Fibroblast of skin of right quadriceps (primary cell): ENCODE results near the gene PLCB3.

ENCODE experiments used
- DNase-seq: peaks from one replicate; pipeline ENCODE4 v3.0.0-alpha.2; 2013

The PLCB3 gene

DNA sequence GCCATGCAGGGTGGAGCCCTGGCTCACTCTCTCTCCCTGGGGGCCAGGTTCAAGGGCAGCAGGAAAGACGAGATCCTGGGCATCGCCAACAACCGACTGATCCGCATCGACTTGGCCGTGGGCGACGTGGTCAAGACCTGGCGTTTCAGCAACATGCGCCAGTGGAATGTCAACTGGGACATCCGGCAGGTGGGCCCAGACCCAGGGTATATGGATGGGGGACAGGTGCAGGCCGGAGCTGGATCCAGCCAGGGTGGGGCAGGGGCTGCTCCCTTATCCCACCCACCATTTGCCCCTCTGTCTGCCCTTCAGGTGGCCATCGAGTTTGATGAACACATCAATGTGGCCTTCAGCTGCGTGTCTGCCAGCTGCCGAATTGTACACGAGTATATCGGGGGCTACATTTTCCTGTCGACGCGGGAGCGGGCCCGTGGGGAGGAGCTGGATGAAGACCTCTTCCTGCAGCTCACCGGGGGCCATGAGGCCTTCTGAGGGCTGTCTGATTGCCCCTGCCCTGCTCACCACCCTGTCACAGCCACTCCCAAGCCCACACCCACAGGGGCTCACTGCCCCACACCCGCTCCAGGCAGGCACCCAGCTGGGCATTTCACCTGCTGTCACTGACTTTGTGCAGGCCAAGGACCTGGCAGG is 28.2 kb upstream of the PLCB3 start:
- no peak for DNase-seq

DNA sequence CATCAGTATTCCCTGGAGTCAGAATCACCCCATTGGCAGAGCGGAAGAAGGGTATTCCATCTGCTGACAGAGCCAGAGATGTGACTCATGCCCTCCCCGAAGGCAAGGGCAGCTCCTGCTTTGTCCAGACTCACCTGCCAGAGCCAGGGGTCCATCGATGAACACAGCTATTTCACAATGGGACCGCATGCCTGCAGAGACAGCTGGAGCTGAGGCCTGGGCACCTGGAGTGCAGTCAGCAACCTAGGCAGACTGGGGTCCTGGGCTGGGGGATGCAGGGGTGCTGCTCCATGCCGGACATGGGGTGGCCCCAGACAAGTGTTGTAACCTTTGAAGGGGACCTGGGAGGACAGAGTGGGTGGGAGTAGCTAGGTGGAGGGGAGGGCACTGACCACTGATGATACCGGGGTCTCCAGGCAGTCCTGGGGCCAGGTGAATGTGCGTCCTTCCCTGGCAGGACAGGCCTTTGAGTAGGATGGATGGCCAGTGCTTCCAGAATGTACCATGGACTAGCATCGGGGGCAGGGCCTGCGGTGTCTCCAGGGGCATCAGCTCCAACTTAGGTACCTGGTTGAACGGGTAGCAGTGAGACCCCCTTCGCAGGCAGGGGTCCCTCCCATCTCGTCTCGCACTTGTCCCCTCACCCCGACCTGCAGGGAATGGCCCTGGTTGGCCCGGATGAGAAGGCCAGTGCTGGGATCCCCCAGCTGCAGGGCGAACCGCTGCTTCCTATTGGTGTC is 27.0 kb upstream of the PLCB3 start:
- DNase-seq = no peak

DNA sequence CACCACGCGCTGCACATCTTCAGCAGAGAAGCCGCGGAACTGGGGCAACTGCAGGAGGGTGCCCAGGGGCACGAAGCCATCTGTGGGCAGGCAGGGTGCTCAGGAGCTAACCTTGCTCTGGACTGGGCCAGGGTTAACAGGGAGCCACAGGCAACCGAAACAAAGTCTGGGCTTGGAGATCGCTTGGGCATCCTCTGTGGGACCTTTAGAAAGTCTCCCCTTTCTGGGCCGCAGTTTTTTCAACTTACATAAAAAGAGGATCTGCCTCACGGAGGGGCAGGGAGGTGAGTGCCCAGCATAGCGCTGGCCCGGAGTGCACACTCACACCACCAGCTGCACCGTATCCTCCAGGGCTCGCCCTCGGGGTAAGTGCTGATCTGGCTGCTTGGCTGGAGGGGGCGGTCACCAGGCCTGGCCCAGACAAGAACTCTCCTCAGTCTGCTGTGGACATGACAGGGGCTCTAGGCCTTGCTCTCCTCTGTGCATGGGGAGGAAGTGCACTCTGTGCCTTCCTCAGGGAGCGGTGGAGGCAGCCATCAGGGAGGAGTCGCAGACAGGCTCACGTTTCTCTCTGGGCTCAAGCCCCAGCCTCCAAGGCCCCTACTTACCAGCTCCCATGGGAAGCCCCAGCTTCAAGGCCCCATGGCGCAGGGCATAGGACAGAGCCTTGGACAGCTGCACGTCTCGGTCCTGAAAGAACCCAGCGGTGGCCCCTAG is 26.3 kb upstream of the PLCB3 start:
- DNase-seq = no peak

DNA sequence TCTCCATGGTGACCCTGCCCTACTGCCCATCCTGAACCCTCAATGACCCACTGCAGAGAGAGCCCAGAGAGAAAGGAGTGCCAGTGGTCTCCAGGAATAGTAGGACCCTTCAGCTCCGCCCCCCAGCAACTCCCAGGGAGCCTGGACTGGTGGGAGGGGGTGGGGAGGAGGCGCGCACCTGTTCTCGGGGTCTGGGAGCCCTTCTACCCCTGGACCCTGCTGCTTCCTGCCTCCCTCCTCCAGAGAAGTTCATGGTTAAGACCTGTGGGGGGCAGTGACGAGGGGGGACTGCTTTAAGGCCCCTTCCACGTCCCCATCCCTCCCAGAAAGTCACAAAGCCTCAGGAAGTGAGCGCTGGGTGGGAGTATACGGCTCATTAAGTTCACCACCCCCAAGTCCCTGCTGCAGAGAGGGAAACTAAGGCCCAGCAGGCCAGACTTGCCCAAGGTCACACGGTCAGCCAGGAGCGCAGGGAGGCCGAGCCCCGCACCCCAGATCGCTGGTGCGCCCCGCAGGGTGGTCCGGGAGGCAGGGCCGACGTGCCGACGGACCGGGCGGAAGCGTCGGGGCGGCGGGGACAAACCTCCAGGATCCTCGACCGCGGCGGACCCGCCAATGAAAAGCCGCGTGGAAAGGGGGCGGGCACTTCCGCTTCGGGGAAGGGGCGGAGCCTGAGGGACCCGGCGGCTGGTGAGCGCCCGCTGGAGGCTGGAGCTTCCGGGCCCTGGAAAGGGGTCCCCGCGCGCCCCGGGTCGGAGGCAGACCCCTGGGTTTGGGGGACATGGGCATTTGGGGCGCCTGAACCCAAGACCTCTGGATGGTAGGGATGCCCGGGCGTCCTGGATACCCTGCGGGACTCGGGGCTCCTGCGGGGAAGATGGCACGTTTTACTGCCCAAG is 25.5 kb upstream of the PLCB3 start, which contains the start of the genes NUDT22 and TRPT1:
TSS of gene NUDT22 (plus strand) at position 667 of the 899 bp plus-strand sequence. CDS start 379 bp downstream, outside the sequence.
TSS of gene TRPT1 (minus strand) at position 579 of the 899 bp plus-strand sequence. CDS start at position 253, 326 bp downstream.
- peak; percentile 81 for DNase-seq

DNA sequence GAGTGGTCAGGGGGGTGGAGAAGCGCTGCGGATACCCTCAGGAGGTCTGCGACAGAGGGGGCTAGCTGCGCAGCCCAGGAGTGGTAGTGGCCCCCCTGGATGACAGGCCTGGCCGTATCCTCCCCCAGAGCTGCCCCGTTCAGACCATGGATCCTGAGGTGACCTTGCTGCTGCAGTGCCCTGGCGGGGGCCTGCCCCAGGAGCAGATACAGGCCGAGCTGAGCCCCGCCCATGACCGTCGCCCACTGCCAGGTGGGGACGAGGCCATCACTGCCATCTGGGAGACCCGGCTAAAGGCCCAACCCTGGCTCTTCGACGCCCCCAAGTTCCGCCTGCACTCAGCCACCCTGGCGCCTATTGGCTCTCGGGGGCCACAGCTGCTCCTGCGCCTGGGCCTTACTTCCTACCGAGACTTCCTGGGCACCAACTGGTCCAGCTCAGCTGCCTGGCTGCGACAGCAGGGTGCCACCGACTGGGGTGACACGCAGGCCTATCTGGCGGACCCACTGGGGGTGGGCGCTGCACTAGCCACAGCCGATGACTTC is 24.8 kb upstream of the PLCB3 start:
- DNase-seq = no peak

DNA sequence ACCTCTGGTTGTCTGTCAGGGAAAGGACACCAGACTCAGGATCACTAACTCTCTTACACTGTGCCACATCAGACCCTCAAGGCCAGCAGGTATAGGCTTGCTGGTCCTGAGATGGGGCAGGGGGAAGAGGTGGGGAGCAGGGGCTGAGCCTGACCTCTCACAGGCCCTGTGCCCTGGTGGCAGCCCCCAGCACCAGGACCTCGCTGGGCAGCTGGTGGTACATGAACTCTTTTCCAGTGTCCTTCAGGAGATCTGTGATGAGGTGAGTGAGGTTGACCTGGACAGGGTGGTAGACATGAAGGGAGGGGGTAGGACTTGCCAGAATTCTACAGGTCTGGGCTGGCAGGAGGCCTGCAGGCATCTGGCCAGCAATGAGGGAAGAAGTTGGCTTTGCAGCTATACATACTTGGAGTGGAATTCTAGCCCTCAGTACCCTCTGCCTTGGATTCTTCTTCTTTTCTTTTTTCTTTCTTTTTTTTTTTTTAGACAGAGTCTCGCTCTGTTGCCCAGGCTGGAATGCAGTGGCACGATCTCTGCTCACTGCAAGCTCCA is 23.8 kb upstream of the PLCB3 start:
- DNase-seq = no peak

DNA sequence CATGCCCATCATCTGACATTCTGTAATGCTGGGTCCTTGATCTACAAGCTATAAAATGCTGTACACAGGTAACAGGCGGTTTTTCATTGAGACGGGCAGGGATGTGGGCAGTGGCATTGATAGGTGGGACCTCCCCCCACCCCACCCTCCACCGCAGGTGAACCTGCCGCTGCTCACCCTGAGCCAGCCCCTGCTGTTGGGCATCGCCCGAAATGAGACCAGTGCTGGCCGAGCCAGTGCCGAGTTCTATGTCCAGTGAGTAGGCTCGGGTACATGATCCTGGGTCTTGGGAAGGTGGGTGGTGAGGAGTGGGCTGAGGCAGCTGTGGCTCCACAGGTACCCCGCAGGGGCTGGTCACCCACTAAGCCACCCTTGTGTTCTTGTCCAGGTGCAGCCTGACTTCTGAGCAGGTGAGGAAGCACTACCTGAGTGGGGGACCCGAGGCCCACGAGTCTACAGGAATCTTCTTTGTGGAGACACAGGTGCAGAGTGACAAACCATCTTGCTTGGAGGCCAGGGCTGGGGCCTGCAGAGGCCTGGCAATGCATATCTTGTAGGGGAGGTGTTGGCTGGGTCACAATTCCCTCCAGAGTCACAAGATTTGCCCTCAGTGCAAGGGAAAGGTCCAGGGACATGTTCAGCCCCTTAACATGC is 22.1 kb upstream of the PLCB3 start:
- DNase-seq = no peak

DNA sequence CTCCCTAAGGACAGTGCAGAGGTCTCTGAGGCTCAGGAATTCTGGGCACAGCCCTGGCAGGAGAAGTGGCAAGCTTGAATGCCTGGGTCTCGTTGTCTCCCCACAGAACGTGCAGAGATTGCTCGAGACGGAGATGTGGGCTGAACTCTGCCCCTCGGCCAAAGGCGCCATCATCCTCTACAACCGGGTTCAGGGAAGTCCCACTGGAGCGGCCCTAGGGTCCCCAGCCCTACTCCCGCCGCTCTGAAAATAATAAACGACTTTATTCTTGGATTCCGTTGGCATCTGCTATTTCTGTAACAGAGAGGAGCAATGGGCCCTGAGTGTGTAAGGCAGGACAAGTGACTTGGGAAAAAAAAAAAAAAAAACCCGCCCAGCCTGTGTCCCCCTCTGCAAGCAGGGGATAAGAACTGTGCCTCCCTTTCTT is 21.6 kb upstream of the PLCB3 start:
- DNase-seq = no peak

DNA sequence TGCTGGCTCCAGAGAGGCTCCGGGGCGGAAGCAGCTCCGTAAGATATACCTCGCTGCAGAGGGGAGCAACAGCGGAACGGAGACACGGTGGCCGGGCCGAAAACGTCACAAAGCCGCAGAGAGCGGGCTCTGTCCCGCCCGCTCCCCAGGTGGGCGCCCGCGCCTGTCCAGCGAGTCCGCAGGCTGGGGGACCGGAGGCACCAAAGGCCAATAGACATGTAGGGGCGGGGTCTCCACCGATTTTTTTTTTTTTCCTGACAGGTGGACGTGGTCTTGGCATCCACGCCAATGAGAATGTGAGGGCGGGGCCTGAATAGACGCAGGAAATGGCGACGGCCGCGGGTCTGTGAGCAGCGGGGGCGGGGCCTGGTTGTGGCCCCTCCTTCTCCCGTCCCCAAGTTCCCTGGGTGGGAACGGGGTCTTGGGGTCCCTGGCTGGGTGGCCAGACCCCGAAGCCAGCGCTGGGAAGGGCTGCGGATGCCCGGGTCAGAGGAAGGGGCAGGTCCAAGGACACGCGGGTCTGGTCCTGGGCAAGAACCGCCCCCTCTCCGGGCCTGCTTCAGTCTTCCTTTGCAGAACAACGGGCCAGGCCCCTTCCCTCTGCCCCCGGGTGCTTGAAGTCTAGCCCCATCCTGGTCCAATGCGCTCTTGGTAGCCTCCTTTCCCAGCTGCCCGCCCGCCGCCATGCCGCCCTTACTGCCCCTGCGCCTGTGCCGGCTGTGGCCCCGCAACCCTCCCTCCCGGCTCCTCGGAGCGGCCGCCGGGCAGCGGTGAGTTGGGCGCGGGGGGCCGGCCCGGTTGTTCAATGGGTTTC is 21.0 kb upstream of the PLCB3 start, which contains the start of gene DNAJC4:
TSS of gene DNAJC4 (plus strand) at position 378 of the 814 bp plus-strand sequence. CDS start at position 685, 307 bp downstream.
- DNase-seq = peak; percentile 85

DNA sequence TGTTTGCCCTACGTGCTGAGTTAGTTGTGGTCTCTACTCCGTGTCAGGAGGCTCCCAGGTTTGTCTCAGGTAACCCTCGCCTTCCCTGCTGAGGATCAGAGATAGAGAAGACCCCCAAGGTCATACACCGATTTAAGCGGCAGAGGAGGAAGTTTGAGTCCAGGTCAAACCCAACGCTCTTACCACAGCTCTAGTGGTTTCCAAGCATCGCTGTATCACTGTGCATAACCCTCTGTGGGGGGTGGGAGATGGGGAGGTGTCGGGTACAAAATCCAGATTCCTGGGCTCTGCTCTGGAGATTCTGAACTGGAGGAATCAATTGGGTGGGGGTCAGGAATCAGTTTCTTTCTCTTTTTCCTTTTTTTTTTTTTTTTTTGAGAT is 20.4 kb upstream of the PLCB3 start:
- DNase-seq = no peak

DNA sequence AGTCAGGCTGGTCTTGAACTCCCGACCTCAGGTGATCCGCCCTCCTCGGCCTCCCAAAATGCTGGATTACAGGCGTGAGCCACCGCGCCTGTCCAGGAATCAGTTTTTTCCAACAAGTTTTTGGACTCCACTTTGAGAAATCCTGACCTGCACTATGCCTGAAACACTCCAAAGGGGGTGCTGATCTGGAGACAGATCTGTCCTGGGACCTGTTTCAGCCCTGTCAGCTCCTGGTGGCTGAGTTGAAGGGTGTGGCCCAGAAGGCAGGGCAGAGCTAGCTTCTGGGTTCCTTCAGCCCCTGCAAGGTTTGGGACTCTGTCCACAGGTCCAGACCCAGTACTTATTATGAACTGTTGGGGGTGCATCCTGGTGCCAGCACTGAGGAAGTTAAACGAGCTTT is 19.8 kb upstream of the PLCB3 start:
- DNase-seq = no peak

DNA sequence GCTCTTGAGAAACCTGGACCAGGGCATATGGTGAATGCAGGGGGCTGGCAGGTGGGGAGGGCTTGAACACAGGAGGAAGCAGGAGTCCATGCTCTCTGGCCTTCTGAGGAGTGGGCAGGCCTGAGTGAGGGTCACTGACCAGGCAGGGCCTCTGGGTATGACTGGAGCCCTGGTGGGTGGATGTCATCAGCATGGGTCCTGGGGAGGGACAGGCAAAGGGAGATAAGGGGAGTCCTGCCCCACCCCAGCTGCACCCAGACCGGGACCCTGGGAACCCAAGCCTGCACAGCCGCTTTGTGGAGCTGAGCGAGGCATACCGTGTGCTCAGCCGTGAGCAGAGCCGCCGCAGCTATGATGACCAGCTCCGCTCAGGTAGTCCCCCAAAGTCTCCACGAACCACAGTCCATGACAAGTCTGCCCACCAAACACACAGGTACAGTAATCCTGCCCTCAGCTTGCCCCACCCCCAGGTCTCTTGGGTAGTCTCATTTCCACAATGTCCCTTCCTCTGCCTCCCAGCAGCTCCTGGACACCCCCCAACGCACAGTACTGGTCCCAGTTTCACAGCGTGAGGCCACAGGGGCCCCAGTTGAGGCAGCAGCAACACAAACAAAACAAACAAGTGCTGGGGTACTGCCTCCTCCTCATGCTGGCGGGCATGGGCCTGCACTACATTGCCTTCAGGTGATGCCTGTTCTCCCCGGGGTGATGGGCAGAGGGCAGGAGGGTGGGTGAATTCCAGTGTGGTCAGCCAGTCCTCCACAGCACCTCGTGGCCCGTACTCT is 19.0 kb upstream of the PLCB3 start:
- DNase-seq = no peak

DNA sequence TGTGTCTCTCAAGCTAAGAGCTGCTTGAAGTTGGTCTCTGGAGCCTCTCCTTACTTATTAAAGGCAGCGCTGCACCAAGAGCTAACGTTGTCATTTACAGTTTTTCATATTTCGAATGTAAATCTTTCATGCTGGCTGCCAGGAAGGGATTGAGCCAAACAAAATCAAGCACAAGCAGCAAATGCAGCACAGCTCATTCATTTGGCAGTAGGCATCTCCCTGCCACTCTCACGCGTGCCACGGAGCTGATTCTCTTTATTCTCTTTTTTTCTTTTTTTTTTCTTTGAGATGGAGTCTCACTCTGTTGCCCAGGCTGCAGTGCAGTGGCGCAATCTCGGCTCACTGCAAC is 18.4 kb upstream of the PLCB3 start:
- DNase-seq = no peak

DNA sequence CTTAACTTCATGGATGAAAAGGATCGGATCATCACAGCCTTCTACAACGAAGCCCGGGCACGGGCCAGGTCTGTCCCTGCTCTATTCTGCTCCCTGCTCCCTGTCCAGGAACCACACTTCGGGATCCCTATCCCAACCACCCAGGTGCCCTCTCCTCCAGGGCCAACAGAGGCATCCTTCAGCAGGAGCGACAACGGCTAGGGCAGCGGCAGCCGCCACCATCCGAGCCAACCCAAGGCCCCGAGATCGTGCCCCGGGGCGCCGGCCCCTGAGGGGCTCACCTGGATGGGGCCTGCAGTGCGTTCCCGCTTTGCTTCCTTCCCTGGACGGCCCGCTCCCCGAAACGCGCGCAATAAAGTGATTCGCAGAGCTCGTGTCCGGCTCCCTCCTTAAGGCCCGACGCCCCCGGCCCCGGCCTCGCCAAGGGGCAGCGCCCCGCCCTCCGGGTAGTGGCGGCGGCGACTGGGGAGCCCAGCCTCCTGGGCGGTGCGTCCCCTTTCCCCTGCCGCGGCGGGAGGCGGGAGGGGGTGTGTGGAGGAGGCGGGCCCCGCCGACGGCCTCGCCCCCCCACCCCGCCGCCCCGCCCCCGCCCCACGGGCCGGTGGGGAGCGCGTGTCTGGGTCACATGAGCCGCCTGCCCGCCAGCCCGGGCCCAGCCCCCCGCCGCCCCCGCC is 17.3 kb upstream of the PLCB3 start, which contains the start of gene VEGFB:
TSS of gene VEGFB (plus strand) at position 672 of the 674 bp plus-strand sequence. CDS start 250 bp downstream, outside the sequence.
- peak; percentile 51 for DNase-seq

DNA sequence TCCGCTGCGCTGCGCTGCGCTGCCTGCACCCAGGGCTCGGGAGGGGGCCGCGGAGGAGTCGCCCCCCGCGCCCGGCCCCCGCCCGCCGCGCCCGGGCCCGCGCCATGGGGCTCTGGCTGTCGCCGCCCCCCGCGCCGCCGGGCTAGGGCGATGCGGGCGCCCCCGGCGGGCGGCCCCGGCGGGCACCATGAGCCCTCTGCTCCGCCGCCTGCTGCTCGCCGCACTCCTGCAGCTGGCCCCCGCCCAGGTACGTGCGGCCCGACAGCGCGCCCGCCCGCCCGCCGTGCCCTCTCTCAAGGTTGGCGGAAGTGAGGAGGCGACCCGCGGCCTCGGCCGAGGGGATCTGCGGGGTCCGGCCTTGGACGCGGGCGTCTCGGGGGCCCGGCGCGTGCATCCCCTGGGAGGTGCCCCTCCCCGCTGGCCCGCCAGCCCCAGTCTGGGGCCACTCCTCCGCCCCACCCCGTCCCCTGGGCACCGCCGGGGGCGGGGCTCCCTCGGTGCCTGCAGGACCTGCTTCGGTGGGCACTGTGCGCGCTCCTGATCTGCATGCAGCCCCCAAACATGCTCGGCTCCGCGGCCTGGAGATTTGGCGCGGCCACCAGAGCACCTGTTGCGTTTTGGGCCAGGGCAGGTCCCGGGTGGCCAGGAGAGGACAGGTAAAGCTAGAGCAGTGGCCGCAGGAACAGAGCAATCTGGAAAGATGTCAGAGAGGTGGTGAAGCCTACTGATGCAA is 16.5 kb upstream of the PLCB3 start:
- no peak for DNase-seq

DNA sequence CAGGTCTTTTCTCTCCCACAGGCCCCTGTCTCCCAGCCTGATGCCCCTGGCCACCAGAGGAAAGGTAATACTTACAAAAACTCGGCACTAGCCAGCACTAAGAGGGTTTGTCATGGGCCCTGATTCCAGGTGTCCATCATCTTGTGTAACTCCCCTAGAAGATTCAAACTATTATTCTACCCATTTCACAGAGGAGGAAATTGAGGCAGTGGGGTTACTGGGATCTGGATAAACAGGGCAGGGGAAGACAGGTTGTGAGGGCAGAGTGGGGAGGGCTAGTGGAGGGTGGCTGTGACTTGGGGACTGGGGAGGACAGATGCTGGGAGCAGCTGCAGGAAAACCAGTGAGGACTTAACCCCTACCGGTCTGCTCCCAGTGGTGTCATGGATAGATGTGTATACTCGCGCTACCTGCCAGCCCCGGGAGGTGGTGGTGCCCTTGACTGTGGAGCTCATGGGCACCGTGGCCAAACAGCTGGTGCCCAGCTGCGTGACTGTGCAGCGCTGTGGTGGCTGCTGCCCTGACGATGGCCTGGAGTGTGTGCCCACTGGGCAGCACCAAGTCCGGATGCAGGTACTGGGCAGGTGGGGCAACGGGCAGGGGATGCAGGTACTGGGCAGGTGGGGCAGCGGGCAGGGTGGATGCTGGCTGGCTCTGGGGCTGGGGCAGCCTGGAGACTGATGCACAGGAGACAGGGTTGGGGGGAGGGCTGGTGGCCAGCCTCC is 15.7 kb upstream of the PLCB3 start:
- DNase-seq = no peak

DNA sequence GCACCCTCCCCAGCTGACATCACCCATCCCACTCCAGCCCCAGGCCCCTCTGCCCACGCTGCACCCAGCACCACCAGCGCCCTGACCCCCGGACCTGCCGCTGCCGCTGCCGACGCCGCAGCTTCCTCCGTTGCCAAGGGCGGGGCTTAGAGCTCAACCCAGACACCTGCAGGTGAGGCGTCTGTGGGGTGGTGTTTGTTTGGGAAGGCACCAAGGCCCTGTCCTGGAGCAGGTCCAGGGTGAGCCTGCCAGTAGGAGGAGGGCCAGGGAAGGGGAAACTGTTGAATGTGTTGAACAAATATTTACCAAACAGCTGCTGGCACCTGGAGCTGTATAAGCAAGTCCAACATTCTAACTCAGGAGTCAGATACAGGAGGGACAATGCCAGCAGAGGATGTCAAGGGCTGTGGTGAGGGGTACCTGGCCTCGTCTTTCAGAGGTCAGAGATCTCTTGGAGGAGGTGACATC is 13.8 kb upstream of the PLCB3 start:
- no peak for DNase-seq
